Measurements from ENCODE around the gene TM4SF1. TPM values are rescaled to one million over a fixed set of nuclear protein-coding genes. Genes with fewer than 3 reads are reported as not detected.

The TM4SF1 gene, protein sequence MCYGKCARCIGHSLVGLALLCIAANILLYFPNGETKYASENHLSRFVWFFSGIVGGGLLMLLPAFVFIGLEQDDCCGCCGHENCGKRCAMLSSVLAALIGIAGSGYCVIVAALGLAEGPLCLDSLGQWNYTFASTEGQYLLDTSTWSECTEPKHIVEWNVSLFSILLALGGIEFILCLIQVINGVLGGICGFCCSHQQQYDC
- 68.7 and 157 TPM in 2 replicates for total RNA-seq

DNA sequence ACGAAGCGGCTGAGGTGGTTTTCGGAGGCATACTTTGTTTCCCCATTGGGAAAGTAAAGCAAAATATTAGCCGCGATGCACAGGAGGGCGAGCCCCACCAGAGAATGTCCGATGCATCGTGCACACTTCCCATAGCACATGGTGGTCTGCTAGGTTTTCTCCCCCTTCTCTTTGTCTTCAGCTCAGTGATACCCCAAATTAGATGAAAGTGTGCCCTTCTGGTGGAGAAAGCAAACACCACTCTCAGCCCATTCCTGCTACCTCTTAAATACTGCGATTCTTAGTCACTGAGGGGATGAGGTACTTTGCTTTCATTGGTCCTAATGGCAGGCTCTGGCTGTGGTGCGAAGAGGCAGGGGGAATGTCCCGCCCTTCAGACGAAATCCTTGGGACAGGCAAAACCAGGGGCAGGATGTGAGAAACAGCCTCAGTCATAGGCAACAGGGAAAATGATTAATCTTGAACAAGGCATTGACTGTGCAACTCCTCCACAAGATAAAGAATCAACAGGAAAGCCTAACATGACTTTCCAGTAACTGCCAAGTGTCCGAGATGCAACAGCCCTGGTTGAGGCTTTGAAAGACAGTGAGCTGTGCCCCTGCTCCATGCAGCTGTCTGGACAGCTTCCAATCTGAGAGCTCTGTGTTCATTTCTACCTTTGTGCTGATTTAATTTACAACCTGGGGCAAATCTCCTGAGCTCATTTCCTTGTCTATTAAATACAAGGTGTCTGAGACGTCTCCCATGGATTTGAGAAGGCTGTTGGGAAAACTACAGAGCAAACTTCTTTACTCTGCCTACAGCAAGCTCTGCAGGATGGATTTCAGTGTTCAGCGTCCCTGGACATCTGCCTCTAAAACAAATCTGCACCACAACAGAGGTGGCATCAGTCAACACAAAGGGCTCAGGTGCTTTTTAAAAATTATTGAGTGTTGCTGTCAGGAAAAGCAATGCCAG, at the start of gene TM4SF1:
TM4SF1 (minus strand) TSS at position 242 of the 957 bp plus-strand sequence; CDS start at position 140, 102 bp downstream.

DNA sequence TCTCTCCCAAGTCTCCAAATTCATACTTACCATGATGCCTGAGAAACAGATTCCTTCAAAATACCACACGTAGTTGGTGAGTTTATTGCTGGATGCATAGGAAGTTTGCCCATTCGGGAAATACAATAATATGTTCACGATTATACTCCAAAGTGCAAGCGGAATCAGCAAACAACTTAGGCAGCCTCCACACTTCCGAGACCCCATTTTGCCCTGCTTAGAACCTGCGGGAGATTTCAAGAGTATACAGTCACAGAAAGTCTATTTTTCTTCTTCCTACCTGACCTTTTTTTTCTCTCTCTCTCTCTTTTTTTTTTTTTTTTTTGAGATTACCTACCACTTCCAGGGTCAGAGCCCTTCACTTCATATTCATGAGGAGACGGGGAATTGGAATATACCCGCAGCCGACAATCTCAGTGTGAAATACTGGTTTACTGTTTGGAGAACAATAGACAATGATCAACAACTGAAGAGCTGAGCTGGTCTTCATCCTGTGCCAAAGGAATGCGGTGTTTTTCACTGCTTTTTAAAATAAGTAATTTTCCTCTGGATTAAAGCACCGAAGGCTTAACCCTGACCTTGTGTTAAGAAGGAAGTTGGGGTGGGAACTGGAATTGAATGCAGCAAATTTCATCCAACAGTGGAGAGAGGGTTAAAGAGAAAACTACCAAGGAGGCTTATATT, 44.1 kb downstream of the TM4SF1 start, which contains the start of gene TM4SF18:
TM4SF18 (minus strand) TSS at position 461 of the 684 bp plus-strand sequence; CDS start at position 207, 254 bp downstream.

Other genes starting within 250 kb of the TM4SF1 start
- 22.3 and 27.7 TPM in 2 replicates for gene HPS3, start 248.0 kb downstream of the TM4SF1 start, total RNA-seq
- 1.0 and 1.8 TPM in 2 replicates for gene CP, start 155.8 kb downstream of the TM4SF1 start, total RNA-seq
- 0.56 and 2.2 TPM in 2 replicates for gene TM4SF18, start 44.0 kb downstream of the TM4SF1 start, total RNA-seq
- not detected in 2 replicates for gene TM4SF4, start 97.0 kb upstream of the TM4SF1 start, total RNA-seq

Data from epithelial cell of alveolus of lung (primary cell).